ENCODE measurements around the gene PPP1R8.

DNA sequence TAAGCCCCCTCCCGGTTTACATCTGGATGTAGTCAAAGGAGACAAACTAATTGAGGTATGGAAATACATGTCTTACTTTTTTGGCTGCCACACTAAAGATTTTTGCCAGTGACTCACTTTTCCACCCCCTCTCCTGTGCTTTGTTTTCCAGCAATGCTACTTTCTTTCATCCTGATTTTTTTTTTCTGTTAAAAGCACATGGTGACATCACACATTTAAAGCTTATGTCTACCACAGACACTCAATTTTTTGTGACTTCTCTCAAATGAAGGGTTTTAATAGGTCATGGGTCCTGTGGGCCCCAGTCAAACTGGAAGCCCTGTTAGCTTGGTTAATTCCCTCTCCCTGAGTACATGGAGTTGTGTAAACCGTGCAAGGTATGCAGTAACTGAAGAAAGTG, 2.2 kb downstream of the PPP1R8 start:
- no peak for TF ChIP-seq YY1 (IDR thresholded peaks at IDR 0.05; ENCODE audit: insufficient read depth, insufficient read length)
- TF ChIP-seq SUZ12 (IDR thresholded peaks at IDR 0.05; ENCODE audit: extremely low read depth, insufficient read depth, insufficient read length): no peak

All from NT2/D1 (cell line).